Muscle layer of duodenum (tissue), 2 donors: Measurements from ENCODE around the gene SHLD1.

Experiments
- H3K27ac ChIP-seq: one replicate; pipeline ENCODE4 v1.7.0; 2013; ENCODE audit warnings: mild to moderate bottlenecking, low read length
- H3K27me3 ChIP-seq: one replicate; pipeline ENCODE4 v1.7.0; 2013; ENCODE audit warnings: low read depth, mild to moderate bottlenecking, control low read depth, low read length
- H3K36me3 ChIP-seq, 2 donors: one replicate each; pipeline ENCODE4 v1.7.0; 2013; ENCODE audit warnings: low read length in 2 of 2, control low read depth in 1 of 2, mild to moderate bottlenecking in 1 of 2; ENCODE audit not compliant: insufficient read depth in 2 of 2, control insufficient read depth in 1 of 2
- H3K4me1 ChIP-seq, 2 donors: one replicate each; pipeline ENCODE4 v1.7.0; 2013; ENCODE audit warnings: low read length in 2 of 2, mild to moderate bottlenecking in 2 of 2, control low read depth in 1 of 2, moderate library complexity in 1 of 2; ENCODE audit not compliant: insufficient read depth in 2 of 2, control insufficient read depth in 1 of 2
- H3K4me3 ChIP-seq, 2 donors: one replicate each; pipeline ENCODE4 v1.7.0; 2013; ENCODE audit warnings: low read length in 2 of 2, low read depth in 1 of 2, mild to moderate bottlenecking in 1 of 2
- H3K9me3 ChIP-seq, 2 donors: one replicate each; pipeline ENCODE4 v1.7.0; 2013; ENCODE audit warnings: low read length in 2 of 2, control low read depth in 1 of 2, mild to moderate bottlenecking in 1 of 2; ENCODE audit not compliant: control insufficient read depth in 1 of 2
- donor health status: healthy.

Gene SHLD1

GRCh38 chr20:5781798-5782750, 31.9 kb downstream of the SHLD1 start:
- no peaks in the 10 kb centered on the region for H3K27me3 ChIP-seq
- no peak overlapping the region for H3K27ac ChIP-seq
- H3K36me3 ChIP-seq, result no peaks in the 10 kb centered on the region
- H3K4me3 ChIP-seq, result no peak overlapping the region
- H3K4me1 ChIP-seq, result peaks cover 5 to 11% of the 10 kb centered on the region in 2 donors
- H3K9me3 ChIP-seq, result no peaks in the 10 kb centered on the region

- no peak overlapping the region for H3K4me3 ChIP-seq
- no peaks in the 10 kb centered on the region for H3K36me3 ChIP-seq
- H3K9me3 ChIP-seq, result no peaks in the 10 kb centered on the region
- peaks cover 10 to 17% of the 10 kb centered on the region in 2 donors for H3K4me1 ChIP-seq
- no peaks in the 10 kb centered on the region for H3K27me3 ChIP-seq
- H3K27ac ChIP-seq, result no peak overlapping the region
These were observed 34.5 kb downstream of the SHLD1 start for GRCh38 chr20:5784735-5785134.

GRCh38 chr20:5785146-5785545, 34.9 kb downstream of the SHLD1 start:
- H3K9me3 ChIP-seq, result no peaks in the 10 kb centered on the region
- no peak overlapping the region for H3K27ac ChIP-seq
- H3K36me3 ChIP-seq, result no peaks in the 10 kb centered on the region
- H3K27me3 ChIP-seq, result no peaks in the 10 kb centered on the region
- H3K4me1 ChIP-seq, result peaks cover 10 to 17% of the 10 kb centered on the region in 2 donors
- no peak overlapping the region for H3K4me3 ChIP-seq

- H3K36me3 ChIP-seq, result no peaks in the 10 kb centered on the region
- no peak overlapping the region for H3K27ac ChIP-seq
These were observed 37.0 kb downstream of the SHLD1 start for GRCh38 chr20:5786930-5787795.

GRCh38 chr20:5787796-5788165, 37.6 kb downstream of the SHLD1 start:
- Histone ChIP-seq H3K36me3 (no peaks in the 10 kb centered on the region), H3K4me3 (no peak overlapping the region), H3K27ac (no peak overlapping the region), H3K9me3 (no peaks in the 10 kb centered on the region), H3K4me1 (peaks cover 9 to 10% of the 10 kb centered on the region in 2 donors), H3K27me3 (no peaks in the 10 kb centered on the region)

More at GRCh38 chr20:5786930-5787795, 37.0 kb downstream of the SHLD1 start:
- Histone ChIP-seq H3K4me1 (peaks cover 10 to 11% of the 10 kb centered on the region in 2 donors), H3K27me3 (no peaks in the 10 kb centered on the region), H3K9me3 (no peaks in the 10 kb centered on the region), H3K4me3 (no peak overlapping the region)

GRCh38 chr20:5788385-5788895, 38.2 kb downstream of the SHLD1 start:
- H3K4me3 ChIP-seq, result no peak overlapping the region
- H3K36me3 ChIP-seq, result no peaks in the 10 kb centered on the region
- no peaks in the 10 kb centered on the region for H3K9me3 ChIP-seq
- H3K27me3 ChIP-seq, result no peaks in the 10 kb centered on the region
- H3K4me1 ChIP-seq, result peaks cover 9 to 10% of the 10 kb centered on the region in 2 donors
- no peak overlapping the region for H3K27ac ChIP-seq

GRCh38 chr20:5789827-5790226, 39.6 kb downstream of the SHLD1 start:
- Histone ChIP-seq H3K27me3 (no peaks in the 10 kb centered on the region), H3K4me3 (no peak overlapping the region), H3K27ac (no peak overlapping the region), H3K4me1 (peaks cover 9 to 10% of the 10 kb centered on the region in 2 donors), H3K36me3 (no peaks in the 10 kb centered on the region), H3K9me3 (no peaks in the 10 kb centered on the region)

- Histone ChIP-seq H3K4me1 (no peaks in the 10 kb centered on the region), H3K36me3 (no peaks in the 10 kb centered on the region), H3K9me3 (no peaks in the 10 kb centered on the region), H3K27ac (no peak overlapping the region), H3K27me3 (no peaks in the 10 kb centered on the region), H3K4me3 (no peak overlapping the region)
These were observed 43.7 kb downstream of the SHLD1 start for GRCh38 chr20:5793916-5794315.

GRCh38 chr20:5796331-5797040, 46.3 kb downstream of the SHLD1 start:
- no peaks in the 10 kb centered on the region for H3K27me3 ChIP-seq
- H3K27ac ChIP-seq, result no peak overlapping the region
- H3K4me1 ChIP-seq, result no peaks in the 10 kb centered on the region
- no peaks in the 10 kb centered on the region for H3K9me3 ChIP-seq
- H3K4me3 ChIP-seq, result no peak overlapping the region
- H3K36me3 ChIP-seq, result no peaks in the 10 kb centered on the region

GRCh38 chr20:5797165-5797564, 47.0 kb downstream of the SHLD1 start:
- no peaks in the 10 kb centered on the region for H3K9me3 ChIP-seq
- H3K27ac ChIP-seq, result no peak overlapping the region
- no peak overlapping the region for H3K4me3 ChIP-seq
- no peaks in the 10 kb centered on the region for H3K27me3 ChIP-seq
- H3K36me3 ChIP-seq, result no peaks in the 10 kb centered on the region
- no peaks in the 10 kb centered on the region for H3K4me1 ChIP-seq
